GM12873 (cell line): Measurements from ENCODE around the gene LRFN2.

ENCODE experiments used
- CTCF ChIP-seq: IDR thresholded peaks from 2 replicates; pipeline ENCODE4 v1.5.1; 2012; ENCODE audit warnings: low read depth, mild to moderate bottlenecking, moderate library complexity, low read length, control low read depth; ENCODE audit not compliant: insufficient read depth; ENCODE audit errors: missing control alignments

The LRFN2 gene

GRCh38 chr6:40456390-40457013 is 130.7 kb downstream of the LRFN2 start:
- no peak for TF ChIP-seq CTCF

- no peak for TF ChIP-seq CTCF
Observed at GRCh38 chr6:40455686-40456389, 131.3 kb downstream of the LRFN2 start.

- no peak for TF ChIP-seq CTCF
Observed at GRCh38 chr6:40450483-40450882, 136.7 kb downstream of the LRFN2 start.

GRCh38 chr6:40444811-40445210 is 142.4 kb downstream of the LRFN2 start:
- no peak for TF ChIP-seq CTCF

GRCh38 chr6:40444312-40444711 is 142.9 kb downstream of the LRFN2 start:
- no peak for TF ChIP-seq CTCF

GRCh38 chr6:40443842-40444241 is 143.3 kb downstream of the LRFN2 start:
- TF ChIP-seq CTCF, result no peak

- no peak for TF ChIP-seq CTCF
Observed at GRCh38 chr6:40442591-40442990, 144.6 kb downstream of the LRFN2 start.
